Kidney (tissue), 14 donors: Measurements from ENCODE around the gene CTNNA2. TPM values are rescaled to one million over a fixed set of nuclear protein-coding genes. Genes with fewer than 3 reads are reported as not detected.

Experiments
- DNase-seq, 5 donors: peaks; one replicate each; pipeline ENCODE4 v3.0.0-alpha.2; 2013 to 2020
- FAIRE-seq: peaks from 2 replicates; lab custom pipeline; 2012; peaks lifted over from hg19 to GRCh38; lab: Jason Lieb, UNC
- H3K27ac ChIP-seq, 2 donors: one replicate each; pipeline ENCODE4 v1.7.0; 2013; ENCODE audit warnings: low read depth in 2 of 2, low read length in 2 of 2, inconsistent platforms in 1 of 2
- H3K27me3 ChIP-seq: one replicate; pipeline ENCODE4 v1.7.1; 2013; ENCODE audit warnings: low read length, inconsistent platforms; ENCODE audit not compliant: control insufficient read depth, insufficient read depth
- H3K36me3 ChIP-seq, 3 donors: one replicate each; pipeline versions ENCODE4 v1.7.0 to v1.7.1; 2013; ENCODE audit warnings: low read length in 3 of 3, control low read depth in 1 of 3, inconsistent platforms in 1 of 3; ENCODE audit not compliant: insufficient read depth in 3 of 3, control insufficient read depth in 2 of 3
- H3K4me1 ChIP-seq, 3 donors: one replicate each; pipeline versions ENCODE4 v1.7.0 to v1.7.1; 2013; ENCODE audit warnings: low read length in 3 of 3, inconsistent platforms in 1 of 3, low read depth in 1 of 3; ENCODE audit not compliant: control insufficient read depth in 2 of 3, insufficient read depth in 2 of 3
- H3K4me3 ChIP-seq, 3 donors: one replicate each; pipeline versions ENCODE4 v1.7.0 to v1.8.1; 2013; ENCODE audit warnings: low read length in 3 of 3, control low read depth in 1 of 3, inconsistent platforms in 1 of 3
- H3K9ac ChIP-seq, 3 donors: one replicate each; pipeline versions ENCODE4 v1.7.0 to v1.7.1; 2013; ENCODE audit warnings: low read length in 3 of 3, control low read depth in 1 of 3, inconsistent platforms in 1 of 3
- H3K9me3 ChIP-seq, 3 donors: one replicate each; pipeline versions ENCODE4 v1.7.0 to v1.7.1; 2013; ENCODE audit warnings: low read length in 3 of 3, control low read depth in 1 of 3, inconsistent platforms in 1 of 3; ENCODE audit not compliant: control insufficient read depth in 2 of 3, insufficient read depth in 1 of 3
- intact Hi-C: fragments of 100-400 bp; cut with DNase I; formaldehyde crosslinking; loops from one replicate; pipeline ENCODE4 v1.11.1; 2022
- polyA plus RNA-seq: library from polyadenylated mRNA; stranded (reverse); fragments of 350-450 nt; fragmentation: Illumina TruSeq; extraction: RNeasy Lipid Tissue Mini Kit (QIAGEN cat#74804); gene quantifications from one replicate; pipeline ENCODE4 v1.2.3, GENCODE V29; 2014; ENCODE audit warnings: low read depth, low replicate concordance; ENCODE audit not compliant: insufficient read depth
- total RNA-seq: library from RNA; stranded (reverse); fragmentation: NEBNext Ultra II Directional; extraction: Animal tissue kit (Norgen Biotek cat#: 25700); gene quantifications from one replicate; pipeline ENCODE4 v1.2.1, GENCODE V29; 2021
- TF ChIP-seq, protein P1 (sequence below): IDR thresholded peaks from 3 replicates; pipeline ENCODE4 v1.5.1; 2012; ENCODE audit warnings: mild to moderate bottlenecking, moderate library complexity, borderline replicate concordance; ENCODE audit not compliant: insufficient read depth; ENCODE audit errors: extremely low read depth
- donor health status: control.
- donor health status: control.
- donor health status: control.
- donor health status: control.
- donor health status: control.
- donor health status: DM: yes; HTN: yes; CAD: no.
- donor health status: Normal renal cell carcinoma (clear cell type).

The CTNNA2 gene
- total and polyA plus RNA-seq, 2 donors from 2014 or later = 0.47 TPM; not detected in 1

- no peaks in the 10 kb centered on the region for H3K9me3 ChIP-seq
- TF ChIP-seq, protein P1, sequence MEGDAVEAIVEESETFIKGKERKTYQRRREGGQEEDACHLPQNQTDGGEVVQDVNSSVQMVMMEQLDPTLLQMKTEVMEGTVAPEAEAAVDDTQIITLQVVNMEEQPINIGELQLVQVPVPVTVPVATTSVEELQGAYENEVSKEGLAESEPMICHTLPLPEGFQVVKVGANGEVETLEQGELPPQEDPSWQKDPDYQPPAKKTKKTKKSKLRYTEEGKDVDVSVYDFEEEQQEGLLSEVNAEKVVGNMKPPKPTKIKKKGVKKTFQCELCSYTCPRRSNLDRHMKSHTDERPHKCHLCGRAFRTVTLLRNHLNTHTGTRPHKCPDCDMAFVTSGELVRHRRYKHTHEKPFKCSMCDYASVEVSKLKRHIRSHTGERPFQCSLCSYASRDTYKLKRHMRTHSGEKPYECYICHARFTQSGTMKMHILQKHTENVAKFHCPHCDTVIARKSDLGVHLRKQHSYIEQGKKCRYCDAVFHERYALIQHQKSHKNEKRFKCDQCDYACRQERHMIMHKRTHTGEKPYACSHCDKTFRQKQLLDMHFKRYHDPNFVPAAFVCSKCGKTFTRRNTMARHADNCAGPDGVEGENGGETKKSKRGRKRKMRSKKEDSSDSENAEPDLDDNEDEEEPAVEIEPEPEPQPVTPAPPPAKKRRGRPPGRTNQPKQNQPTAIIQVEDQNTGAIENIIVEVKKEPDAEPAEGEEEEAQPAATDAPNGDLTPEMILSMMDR = no peak
- H3K9ac ChIP-seq = no peak overlapping the region
- no peaks in the 10 kb centered on the region for H3K27me3 ChIP-seq
- H3K36me3 ChIP-seq = no peaks in the 10 kb centered on the region
- no peak overlapping the region for H3K4me3 ChIP-seq
- FAIRE-seq (no peak), DNase-seq (no peak)
- no peaks in the 10 kb centered on the region for H3K4me1 ChIP-seq
- H3K27ac ChIP-seq = no peak overlapping the region
- intact Hi-C loops = no loop called here
These were observed 637.1 kb downstream of the CTNNA2 start for GRCh38 chr2:80149991-80150390.

DNA sequence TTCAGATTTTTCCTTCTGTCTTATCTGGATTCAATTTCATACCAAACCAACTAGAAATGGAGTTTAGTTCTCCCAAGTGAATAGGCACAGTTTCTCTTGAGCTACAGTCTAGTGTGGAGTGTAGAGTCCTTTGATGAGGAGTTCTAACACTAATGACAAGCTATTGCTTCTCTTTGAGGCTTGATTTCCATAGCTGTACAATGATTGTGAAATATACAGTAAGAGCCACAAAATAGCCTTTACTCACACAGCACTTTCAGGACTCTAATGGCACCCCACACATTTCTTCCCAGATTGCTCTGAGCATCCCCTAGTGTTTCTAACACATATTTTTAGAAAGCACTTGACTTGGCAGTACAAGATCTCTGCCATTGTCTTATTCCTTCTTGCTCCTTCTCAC is 638.4 kb downstream of the CTNNA2 start:
- Histone ChIP-seq H3K27me3 (no peaks in the 10 kb centered on the region), H3K4me1 (no peaks in the 10 kb centered on the region), H3K27ac (no peak overlapping the region), H3K9ac (no peak overlapping the region), H3K4me3 (no peak overlapping the region), H3K9me3 (no peaks in the 10 kb centered on the region), H3K36me3 (no peaks in the 10 kb centered on the region)
- TF ChIP-seq, protein P1 = no peak
- intact Hi-C loops = no loop called here
- FAIRE-seq = no peak
- DNase-seq = no peak

DNA sequence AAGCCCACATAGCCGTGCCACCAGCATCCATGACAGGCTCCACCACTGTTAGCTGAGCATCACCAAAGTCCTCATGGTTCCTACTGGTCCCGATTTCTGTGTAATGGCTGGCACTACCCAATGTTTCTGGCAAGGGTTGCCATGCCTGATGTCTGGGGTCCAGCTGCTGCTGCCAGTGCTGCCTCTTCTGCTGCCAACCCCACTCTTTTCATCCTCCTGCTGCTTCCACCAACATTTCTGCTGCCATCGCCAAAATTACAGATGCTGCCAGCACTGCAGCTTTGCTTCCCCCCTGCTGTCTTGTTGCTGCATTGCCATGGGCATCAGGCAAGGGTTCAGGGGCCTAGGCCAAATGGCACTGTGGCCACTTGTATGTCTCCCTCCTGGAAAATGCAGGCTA is 638.8 kb downstream of the CTNNA2 start:
- H3K4me3 ChIP-seq = no peak overlapping the region
- H3K27ac ChIP-seq = no peak overlapping the region
- TF ChIP-seq, protein P1 = no peak
- FAIRE-seq (no peak), DNase-seq (no peak)
- no peaks in the 10 kb centered on the region for H3K4me1 ChIP-seq
- intact Hi-C loops = no loop called here
- H3K9ac ChIP-seq = no peak overlapping the region
- no peaks in the 10 kb centered on the region for H3K27me3 ChIP-seq
- H3K36me3 ChIP-seq = no peaks in the 10 kb centered on the region
- no peaks in the 10 kb centered on the region for H3K9me3 ChIP-seq

DNA sequence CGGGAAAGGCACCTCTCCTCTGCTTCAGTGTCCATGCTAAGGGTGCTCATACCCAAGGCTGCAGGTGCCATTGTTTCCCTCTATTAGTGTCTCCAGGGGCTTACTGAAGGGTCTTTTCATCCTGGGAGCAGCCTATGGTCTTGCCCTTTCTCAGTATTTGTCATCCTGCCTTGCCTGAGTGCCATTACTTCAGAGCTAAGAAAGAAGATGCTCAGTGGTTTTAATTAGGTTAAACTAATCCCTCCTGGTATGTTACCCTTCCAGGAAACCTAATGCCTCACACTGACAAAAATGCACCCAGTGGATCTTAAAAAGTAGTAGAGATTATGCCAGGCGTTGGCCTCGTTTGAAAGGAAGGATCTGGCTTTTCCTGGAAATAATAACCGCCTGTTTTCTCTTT is 640.3 kb downstream of the CTNNA2 start:
- TF ChIP-seq, protein P1 = no peak
- DNase-seq (no peak), FAIRE-seq (no peak)
- H3K9ac ChIP-seq = no peak overlapping the region
- H3K4me3 ChIP-seq = no peak overlapping the region
- no peaks in the 10 kb centered on the region for H3K27me3 ChIP-seq
- intact Hi-C loops = no loop called here
- no peak overlapping the region for H3K27ac ChIP-seq
- H3K9me3 ChIP-seq = no peaks in the 10 kb centered on the region
- no peaks in the 10 kb centered on the region for H3K36me3 ChIP-seq
- no peaks in the 10 kb centered on the region for H3K4me1 ChIP-seq
